Skin of body (tissue), 2 donors: ENCODE data around the gene PDCD7. TPM values are rescaled to one million over a fixed set of nuclear protein-coding genes. Genes with fewer than 3 reads are reported as not detected.
A peak's percentile ranks its signal among the peaks of the same experiment; 100 is the strongest.
"Not testable (repeated sequence)": the region's sequence is repeated elsewhere in the genome, so short reads cannot be mapped to it uniquely, and the experiment has no call there.

Experiments
- DNase-seq: peaks from one replicate; lab custom pipeline; 2025; lab: John Stamatoyannopoulos, UW
- total RNA-seq: library from RNA; depleted of rRNA; stranded (reverse); fragments of >200 nt; gene quantifications from one replicate; pipeline ENCODE4 v1.2.3, GENCODE V29; 2014

The PDCD7 gene
- total RNA-seq, 1 donor from 2014 or later: 10.9 TPM

DNA sequence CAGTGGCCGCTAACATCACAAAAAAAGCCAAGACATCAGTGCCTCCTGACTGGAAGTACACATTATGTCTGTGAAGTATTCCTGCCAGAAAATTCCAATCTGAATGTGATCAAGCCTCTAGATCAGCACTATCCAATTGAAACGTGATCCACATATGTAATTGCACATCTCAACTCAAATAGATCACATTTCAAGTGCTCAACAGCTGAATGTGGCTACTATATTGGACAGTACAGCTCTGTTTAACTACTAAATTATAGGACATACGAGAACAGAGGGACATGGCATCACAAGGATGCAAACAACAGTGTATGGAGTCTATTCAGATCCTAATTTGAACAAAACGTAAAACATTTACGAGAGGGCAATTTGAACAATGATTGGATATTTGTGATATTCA lies 18.1 kb downstream of the PDCD7 start:
- DNase-seq: no peak

DNA sequence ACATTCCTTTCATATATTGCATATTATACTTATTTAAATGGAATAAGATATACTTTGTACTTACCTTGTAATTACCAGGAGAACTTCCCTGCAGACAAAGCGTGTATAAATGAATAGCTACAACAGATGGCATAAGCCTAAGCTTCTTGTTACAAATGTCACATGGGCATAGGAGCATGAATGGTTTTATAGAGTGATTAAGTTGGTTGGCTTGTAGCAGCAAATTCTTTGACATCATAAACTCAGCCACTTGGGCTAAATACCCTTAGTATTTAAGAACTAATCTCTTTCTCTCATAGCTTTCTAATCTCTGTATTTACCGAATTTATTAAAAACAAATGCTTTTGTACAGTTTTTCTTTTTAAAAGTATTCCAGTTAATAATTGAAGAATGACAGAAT lies 18.5 kb downstream of the PDCD7 start, which contains the start of gene UBAP1L:
Gene UBAP1L, minus strand, starts transcription at position 115 of the 400 bp plus-strand sequence. CDS start 8,985 bp downstream, outside the sequence.
- DNase-seq: no peak

DNA sequence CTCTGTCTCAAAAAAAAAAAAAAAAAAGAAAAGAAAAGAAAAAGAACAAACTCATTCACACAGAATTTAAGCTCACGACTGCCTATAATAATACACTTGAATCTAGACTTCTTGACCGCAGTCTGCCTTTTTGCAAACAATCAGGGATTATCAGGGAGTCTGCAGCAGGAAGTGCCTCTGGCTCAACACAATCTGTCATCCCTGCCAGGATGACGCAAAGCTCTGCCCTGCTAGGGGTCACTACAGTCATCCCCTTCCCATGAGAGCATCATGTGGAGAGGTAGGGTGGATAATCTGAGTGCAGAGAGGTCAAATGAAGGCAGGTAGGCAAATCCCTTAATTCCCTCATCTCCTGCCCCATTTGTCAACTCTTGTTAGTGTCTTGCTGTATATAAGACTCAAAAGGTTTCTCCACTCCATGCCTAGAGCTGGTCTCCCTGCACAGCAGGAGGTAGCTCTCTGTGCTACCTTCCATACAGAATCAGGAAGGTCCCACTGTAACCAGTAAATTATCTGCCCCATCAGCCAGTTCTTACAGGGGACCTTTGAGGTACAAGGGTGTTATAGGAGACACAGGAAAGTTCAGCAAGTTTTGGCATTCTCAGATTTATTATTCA lies 22.8 kb downstream of the PDCD7 start:
- no peak for DNase-seq

DNA sequence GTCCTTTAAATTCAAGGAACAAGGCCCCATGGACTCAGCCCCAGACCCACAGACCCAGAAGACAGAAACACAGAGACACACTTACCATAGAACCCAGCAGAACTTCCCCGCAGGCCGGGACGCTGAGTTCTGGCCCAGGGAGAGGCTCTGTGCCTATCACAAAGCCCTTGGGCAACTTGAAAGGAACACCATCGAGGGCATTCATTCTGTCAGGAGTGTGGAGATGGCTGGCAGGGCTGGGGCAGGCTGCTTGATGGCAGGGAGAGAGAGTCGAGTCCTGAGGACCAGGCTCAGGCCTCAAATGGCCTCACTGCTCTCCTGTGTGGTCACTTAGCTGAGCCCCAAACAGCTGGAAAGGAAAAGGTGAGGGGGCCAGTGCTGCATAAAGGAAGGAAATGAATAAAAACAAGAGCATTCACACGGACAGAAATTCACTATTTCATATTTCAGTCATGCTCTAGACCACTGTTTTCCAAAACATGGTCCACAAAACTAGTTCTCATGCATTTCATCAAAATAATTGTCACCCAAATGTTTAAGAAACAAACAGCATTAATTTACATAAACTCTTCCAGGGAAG lies 27.5 kb downstream of the PDCD7 start:
- DNase-seq: no peak

DNA sequence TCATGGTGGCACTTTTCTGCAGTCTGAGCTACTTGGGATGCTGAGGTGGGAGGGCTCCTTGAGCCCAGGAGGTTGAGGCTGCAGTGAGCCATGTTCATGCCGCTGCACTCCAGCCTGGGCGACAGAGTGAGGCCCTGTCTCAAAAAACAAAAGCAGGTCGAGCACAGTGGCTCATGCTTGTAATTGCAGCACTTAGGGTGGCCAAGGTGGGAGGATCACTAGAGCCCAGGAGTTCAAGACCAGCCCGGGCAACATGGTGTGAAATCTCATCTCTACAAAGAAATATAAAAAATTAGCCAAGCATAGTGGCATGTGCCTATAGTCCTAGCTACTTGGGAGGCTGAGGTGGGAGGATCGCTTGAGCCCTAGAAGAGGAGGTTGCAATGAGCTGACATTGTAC lies 28.6 kb downstream of the PDCD7 start:
- no peak for DNase-seq

DNA sequence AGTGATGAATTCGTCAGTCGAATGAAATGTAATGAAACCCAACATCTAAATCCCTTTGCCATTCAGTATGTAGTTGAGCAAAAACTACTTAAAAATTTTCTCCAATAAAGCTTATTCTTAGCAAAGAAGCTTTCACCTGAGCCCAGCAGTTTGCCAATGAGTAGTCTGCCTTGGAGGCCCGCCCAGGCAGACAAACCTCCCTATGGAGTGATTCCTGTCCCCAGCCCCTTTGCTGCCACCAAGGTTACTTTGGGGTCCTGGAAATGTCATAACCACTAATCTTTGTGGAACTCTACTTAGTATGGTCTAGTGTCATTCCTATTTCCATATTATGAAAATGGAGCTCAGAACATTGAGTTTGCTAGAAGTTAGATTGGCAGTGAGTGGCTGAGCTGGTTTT lies 30.7 kb downstream of the PDCD7 start:
- DNase-seq: no peak

DNA sequence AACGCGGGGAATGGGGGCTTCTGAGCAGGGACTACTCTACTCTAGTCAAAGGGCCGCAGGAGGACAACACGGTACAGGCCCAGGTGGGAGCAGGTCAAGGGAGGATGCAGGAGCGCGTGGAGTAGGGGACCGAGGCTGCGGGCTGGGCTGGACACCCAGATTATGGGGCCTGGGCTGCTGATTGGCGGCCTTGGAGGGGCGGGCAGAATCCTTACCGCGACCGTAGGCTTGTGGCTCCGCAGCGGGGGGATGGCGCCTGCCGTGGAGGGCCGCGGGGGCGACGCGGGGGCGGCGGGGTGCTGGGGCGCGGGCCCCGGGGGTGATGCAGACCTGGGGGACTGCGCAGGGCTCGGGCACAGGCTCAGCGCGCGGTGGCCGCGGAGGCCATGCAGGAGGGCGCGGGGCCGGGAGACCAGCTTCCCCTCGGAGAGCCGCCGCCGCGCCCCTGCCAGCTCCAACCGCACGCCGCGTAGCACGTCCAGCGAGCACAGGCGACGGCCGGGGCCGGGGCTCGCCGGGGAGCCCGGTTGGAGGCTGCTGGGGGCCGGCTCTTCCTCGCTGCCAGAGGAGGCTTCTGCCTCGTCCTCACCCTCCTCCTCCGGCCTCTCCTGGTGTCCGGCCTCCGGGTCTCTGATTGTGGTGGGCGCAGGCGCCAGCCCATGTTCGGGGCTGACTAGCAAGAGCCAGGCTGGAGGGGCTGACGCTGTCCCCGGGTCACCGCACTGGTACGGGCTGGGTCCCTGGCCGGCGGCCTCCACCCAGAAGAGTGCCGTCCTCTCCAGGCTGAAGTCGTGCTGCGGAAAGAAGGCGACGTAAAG lies 31.5 kb downstream of the PDCD7 start:
- DNase-seq: no peak

DNA sequence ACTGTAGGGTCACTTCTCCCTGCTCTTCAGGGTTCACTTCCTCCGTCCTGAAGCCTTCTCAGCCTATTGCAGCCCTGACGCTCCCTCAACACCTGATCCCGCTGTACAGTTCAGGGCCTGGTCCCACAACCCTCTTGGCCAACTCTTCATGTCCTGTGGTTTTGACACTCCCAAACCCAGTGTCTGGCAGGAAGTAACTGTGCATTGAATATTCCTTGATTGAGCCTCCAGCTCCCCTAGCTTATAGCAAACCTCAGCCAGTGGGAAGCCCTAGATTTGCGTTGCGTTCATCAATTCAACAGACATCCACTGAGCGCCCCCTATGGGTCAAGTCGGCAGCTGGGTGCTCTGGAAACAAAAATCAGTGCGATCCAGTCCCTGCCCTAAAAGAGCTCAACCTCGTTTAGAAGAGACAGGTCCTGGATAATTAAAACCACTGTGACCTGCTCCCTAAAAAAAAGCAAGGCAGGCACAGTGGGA lies 32.2 kb downstream of the PDCD7 start:
- DNase-seq: peak; percentile 54

DNA sequence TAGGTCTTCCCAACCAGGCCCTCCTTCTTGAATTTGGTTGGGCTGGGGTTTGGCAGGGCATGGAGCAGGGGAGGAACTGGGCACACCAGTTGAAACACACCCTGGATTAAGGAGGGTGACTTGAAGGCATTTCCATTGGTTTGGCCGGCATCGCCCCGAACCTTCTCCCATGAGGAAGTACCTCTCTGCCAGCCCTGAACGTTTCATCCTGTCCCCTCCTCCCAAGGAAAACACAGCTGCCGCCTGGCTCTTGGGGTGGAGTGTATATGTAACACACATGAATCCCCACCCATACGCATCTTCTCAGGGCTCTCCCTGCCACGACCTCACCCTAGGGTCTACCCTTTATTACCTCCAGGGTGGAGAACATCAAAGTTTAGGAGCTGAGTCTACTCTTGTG lies 33.2 kb downstream of the PDCD7 start:
- no peak for DNase-seq

DNA sequence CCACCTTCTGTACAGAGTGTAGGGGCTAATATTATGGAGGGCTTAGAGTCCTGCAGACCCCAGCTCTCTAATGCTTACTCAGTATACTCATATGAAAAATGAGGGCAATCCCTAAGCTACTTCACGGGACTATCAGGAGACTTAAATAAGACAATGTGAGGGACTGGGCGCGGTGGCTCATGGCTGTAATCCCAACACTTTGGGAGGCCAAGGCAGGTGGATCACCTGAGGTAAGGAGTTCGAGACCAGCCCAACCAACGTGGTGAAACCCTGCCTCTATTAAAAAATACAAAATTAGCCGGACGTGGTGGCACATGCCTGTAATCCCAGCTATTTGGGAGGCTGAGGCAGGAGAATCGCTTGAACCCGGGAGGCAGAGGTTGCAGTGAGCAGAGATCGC lies 33.8 kb downstream of the PDCD7 start:
- not testable (repeated sequence) for DNase-seq

DNA sequence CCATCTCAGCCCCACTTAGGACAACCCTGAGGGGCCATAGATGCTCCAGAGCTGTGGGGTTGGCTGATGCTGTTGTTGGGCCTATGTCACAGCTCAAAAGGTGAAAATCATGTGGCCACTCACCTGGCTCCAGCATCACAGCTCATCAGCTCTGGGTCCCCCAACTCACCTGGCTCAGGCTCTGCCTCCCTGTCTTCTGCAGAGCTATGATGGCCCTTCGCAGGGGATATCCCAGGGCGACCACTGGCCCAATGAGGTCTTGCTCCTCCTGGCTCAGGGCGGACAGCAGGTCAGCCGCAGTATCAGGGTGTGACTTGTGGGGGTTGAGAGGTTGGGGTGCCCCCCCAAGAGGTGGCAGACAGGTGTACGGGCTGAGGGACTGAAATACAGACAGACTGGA lies 34.3 kb downstream of the PDCD7 start:
- no peak for DNase-seq

DNA sequence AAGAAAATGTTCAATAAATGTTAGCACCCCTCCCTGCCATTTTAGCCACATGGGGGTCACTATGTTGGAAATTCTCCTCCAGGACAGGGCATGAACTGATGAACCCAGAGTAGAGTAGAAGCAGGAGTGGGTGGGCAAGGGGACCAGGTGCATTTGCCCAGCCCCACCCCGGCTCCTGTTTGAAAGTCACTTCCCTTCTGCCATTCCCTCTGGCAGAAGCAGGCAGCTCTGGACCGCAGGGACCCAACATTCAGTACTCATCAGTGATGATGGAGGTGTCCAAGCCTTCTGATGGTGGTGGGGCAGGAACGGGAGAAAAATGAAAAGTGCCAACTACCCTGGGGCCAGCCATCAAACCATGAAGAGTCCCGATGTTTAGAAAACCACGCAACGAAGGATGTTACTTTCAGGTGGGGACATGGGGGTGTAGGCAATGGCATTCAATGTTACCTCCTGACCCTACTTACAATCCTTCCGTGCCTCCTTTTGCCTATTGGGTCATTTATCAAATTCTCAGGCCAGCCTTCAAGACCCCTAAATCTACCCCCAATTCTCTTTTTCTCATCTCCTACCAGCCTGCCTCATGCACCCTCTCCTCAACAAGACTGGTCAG lies 35.9 kb downstream of the PDCD7 start:
- DNase-seq: no peak

DNA sequence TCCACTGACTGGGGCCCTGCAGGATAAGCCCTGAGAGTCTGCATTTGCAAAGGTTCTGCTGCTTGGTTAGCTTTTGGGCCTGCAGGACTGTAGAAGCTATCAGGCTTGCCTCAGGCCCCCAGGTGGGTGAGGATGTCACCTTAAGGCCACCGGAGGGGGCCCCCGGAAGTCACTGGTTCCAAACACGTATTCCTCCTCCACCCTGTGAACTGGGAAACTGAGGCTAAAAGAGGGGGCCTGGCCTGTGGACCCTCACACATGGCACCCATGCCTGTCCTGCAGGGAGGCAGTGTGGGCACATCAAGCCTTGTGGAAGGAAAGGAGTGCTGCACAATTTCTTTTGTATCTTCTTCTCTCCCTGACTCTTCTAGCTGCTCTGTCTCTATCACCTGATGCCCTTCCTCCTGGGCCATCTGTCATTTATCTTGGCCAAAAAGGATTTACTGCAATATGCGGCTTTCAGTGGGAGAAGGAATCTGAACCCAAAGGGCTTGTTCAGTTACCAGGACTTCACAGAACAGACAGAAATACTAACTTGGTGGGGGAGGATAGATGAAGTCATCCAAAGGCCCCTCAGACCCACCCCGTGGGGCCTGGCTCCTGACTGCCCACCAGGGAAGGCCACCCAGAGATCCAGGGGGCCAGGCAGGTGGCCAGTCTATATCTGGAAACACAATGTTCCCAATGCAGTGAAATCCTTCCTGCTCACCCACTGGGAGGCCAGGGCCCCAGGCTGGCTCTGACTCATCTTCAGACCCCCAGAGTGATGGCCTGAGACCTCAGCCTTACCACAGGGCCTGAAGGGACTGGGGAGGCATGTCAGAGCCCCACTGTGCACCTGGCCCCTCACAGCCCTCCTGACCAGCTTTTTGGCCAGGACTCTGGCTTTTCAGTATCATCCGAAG lies 36.9 kb downstream of the PDCD7 start:
- no peak for DNase-seq

DNA sequence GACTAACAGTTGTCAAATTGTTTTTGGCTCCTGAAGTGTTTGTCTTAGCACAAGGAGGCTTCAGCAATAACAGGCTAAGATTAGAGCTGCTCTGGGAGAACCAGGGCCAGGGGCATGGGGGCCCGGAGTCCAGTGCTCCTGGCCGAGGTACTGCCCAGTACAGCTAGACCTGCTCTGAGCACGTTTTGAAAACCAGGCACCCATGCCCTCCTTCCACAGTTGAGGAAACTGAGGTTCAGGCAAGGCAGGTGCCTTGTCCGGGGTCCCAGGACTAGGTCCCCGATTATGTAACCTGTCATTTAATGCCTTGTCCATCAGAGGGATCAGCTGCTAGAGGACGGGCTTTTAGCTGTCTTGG lies 37.9 kb downstream of the PDCD7 start:
- DNase-seq: no peak

DNA sequence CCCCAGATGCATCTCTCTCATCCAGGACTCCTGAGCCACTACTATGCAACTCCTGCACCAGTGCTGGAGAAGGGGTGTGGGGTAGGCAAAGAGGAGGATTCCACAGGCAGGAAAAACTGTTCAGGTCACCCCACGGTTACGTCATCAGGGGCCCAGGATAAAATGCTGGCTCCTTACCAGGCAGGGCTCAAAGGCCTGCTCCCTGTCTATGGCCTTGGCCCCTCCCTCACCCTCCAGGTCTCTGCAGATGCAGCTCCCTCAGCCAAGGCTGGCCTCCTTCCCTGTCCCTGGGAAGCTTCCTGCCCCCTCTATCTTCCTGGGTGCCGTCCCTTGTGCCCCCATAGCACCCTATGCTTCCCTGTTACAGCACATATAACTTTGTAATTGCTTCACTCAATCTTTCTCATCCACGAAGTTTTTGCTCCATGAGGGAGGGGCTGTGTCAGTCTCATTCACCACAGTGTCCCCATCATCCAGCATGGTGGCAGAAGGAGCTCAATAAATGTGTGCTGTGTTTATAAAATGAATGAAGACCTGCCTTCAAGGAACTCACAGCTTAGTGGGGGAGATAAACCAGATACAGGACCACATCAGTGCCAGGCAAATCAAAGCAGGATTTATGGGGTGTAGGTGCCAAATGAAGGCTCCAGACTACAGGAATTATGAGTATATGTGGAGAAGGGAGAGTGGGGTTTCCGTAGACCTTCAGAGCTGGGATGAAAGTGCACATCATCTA lies 38.4 kb downstream of the PDCD7 start:
- no peak for DNase-seq

DNA sequence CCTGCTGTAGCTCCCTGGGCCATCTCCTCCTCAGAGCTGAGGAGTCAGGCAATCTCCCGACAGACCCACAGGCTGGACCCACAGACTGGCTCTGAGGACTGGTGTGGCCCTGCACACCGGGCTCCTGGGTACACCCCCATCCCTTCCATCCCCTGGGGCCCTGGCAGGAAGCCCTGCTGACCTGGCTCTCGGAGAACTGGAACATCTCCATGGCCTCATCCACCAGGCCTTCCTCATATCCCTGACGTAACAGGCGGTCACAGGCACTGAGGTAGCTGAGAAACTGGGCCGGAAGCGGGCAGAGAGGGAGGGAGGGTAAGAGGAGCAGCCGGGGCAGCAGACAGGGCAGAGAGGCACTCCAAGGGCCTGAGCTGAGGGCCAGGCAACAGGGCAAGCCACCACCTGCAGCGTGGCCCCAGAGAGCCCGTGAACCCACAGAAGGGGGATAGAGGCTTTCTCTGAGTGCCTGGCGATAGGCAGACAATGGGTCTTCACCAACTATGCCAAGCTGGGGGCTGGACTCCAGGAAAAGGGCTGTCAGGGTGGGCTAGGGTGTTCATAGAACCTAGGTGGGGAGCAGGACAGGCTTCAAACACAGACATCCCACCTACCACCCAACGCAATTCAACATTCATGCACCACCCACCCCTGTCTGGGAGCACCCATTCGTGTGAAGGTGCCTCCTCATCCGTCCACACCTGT lies 39.2 kb downstream of the PDCD7 start:
- no peak for DNase-seq

DNA sequence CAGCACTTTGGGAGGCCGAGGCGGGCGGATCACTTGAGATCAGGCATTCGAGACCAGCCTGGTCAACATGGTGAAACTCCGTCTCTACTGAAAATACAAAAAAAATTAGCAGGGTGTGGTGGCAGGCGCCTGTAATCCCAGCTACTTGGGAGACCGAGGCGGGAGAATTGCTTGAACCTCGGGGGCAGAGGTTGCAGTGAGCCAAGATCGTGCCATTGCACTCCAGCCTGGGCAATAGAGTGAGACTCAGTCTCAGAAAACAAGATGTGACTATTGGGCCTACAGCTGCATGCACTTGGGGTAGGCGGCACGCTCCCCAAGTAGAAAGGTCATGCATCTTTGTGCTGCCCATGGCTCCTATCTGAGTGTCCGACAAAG lies 39.8 kb downstream of the PDCD7 start:
- DNase-seq: not testable (repeated sequence)

DNA sequence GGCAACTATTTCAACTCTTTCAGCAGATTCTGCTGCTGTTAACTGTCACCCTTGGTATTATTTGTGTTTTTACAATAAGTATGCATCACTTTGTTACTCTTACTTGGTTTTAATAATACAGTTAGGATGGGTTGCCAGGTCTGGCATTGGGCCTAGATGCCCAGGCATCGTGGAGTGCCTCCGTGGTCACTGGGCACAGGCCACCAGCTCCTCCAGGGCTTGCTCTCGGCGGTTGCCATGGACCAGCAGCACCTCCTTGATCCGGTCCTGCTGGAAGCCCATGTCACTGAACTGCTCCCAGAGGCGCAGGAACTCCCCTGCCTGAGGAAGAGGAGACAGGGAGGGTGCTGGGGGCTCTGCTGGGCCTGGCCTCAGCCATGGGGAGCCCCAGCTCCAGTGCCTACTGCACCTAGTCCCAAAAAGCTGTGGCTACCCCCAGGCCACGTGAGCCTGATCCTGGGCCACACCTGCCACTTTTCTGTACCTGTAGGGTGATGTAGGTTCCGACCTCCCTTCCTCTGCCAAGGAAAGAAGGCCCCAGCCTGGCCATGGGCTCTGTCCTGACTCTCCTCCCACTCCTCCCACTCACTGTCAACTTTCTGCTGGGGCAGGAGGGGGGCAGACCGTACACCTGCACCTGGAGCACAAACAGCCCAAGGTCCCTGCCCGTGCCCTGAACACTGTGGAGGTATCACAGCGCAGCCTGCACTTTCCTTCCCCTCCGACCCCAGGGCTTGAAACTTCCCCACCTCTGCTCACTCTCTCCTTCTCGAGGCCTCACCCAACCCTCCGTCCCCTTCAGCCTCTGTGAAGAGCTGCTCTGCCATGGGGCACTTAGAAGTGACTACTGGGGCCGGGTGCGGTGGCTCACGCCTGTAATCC lies 40.5 kb downstream of the PDCD7 start:
- no peak for DNase-seq
